GM19452 (cell line): ENCODE data around the gene CAST.

ENCODE experiments used
- ATAC-seq: cut with Tn5 transposase; IDR thresholded peaks from one replicate; pipeline ENCODE4 v1.9.1; 2021; ENCODE audit not compliant: unreplicated experiment

Gene CAST

GRCh38 chr5:96664669-96665068, 2.5 kb downstream of the CAST start:
- ATAC-seq, result no peak

DNA sequence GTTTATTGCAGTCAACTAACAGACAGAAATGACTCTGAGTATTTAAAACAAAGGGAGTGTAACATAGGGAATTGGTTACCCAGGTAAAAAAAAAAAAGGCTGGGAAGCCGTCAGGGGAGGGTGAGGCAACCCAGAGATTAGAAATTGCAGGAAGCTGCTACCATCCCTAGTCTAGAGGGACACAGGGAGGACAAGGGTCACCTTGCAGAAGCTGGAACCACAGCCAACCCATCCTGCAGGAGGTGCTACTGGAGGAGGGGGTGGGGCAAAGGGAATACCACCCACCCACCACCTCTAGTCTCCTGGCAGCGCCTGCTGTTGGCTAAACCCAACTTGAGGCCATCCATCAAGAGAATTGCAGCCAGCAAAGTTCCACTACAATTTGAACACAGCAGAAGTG, 6.5 kb downstream of the CAST start:
- ATAC-seq, result no peak

GRCh38 chr5:96669909-96670308, 7.7 kb downstream of the CAST start:
- ATAC-seq, result no peak

DNA sequence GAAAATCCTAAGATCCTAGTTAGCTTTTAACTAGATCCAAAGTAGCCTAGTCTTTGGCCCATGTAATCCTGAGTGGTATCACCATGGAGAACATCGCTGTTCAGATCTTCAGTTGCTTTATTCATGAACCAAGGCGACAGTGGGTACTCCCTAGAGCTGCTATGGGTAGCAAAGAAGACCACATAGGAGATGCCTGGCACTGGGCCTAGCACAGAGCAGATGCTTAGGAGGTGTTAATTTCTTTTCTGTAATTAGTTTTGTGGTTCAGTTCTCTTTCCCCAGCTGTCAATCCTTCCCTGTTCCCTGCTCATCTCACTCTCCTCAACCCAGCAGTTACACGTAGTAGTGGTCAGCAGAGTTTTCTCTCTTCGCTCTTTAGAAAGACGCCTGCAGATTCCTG, 9.3 kb downstream of the CAST start:
- ATAC-seq, result no peak

GRCh38 chr5:96673127-96673526, 11.0 kb downstream of the CAST start:
- ATAC-seq, result no peak

DNA sequence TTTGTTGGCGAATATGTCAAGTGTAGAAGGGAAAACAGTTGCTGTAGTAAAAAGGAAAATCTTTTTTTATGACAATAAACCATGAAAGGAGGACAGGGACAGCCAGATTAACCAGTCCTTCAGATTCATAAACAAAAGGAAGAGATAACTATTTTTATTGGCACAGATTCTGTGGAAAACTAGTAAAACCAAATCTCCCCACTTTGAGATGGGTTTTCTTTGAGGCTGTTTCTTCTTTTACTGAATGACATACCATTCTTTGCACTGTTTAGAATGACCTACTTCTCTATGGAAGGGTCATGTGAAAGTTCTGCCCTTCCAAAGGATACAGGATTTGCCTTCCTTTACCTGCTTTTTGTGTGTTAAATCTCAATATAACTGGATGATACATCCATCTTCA, 13.7 kb downstream of the CAST start:
- no peak for ATAC-seq

DNA sequence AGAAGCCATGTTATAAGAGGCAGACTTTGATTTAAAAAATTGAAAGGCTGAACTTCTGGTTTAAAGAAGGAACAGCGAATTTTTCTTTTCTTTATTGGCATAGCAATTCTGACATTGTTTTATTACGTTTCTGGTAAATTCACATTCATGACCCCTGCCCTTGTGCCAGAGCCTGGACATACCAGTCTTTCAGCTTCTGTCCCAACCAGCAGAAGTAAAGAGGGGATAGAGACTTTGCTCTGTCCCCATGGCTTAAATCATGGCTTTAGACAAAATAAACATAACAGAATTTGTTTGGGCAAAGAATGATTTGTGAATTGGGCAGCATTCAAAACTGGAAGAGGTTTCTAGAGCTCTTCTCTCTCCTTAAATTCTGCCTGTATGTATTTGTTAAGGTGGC, 15.3 kb downstream of the CAST start:
- ATAC-seq, result no peak

DNA sequence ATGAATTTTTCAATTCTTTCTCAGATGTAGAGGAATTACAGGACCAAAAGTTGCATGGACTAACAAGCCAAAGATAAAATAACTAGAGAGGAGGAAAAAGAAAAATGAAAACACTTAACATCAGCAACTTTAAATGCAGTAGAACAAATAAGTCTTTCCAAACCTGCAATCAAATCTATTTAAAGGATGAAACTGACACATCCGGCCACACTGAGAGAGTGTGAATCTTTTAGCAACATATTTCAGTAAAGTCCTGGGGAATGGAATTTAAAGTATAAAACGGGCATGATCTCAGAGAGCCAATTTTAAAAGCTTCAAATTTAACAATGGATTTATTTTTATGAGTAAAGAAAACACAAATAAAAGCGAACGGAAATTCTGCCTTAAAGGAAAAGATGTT, 17.1 kb downstream of the CAST start:
- ATAC-seq, result no peak

DNA sequence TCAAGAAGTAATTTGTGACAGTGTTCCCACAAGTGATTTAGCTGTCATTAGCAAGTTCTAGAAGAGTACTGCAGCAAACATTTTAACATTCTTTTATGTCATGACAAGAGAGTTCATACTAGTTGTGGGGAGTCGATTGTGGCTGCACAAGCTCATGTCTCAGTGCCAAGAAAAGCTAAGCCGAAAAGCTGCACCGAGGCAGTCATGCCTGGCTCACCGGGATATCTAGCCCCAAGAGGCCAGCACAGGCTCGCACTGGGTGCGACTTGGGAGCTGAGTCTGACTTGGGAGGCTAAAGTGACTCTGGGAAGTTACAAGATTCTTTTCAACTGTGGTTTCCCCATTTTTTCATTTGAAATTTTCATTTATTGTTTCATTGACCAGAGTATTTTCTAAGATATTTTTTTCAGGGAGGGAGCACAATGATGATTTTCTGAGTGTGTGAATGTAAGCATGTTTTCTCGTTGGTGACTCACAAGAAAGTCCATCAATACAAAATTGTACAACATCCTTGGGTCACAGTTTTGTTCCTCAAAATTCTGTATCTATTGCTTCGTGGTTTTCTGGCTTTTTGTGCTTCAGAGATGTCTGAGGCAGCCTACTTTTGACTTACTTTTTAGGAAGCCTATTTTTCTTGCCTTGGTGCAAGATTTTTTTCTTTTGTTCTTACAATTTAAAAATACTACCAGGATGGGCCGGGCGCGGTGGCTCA, 18.7 kb downstream of the CAST start:
- no peak for ATAC-seq

GRCh38 chr5:96683392-96683791, 21.2 kb downstream of the CAST start:
- no peak for ATAC-seq

DNA sequence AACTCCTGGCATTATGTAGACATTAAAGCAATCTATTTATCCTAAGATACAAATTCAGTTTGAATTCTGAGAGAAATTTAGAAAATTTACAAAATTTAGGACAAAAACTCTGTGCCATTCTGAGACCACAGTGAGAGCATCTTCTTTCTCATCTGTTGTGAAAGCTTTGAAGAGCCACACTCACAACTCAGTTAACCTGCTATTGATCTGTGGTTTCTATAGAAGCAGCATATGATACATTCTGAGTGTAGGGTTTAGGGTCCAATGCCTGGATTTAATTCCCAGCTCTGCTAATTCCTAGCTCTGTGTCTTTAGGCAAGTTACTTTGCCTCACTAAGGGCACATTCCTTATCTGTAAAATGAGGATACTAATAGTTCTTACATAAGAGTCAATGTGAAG, 21.6 kb downstream of the CAST start:
- ATAC-seq, result no peak

GRCh38 chr5:96687080-96687479, 24.9 kb downstream of the CAST start:
- no peak for ATAC-seq

GRCh38 chr5:96687812-96688453, 25.8 kb downstream of the CAST start:
- no peak for ATAC-seq

GRCh38 chr5:96690861-96691260, 28.7 kb downstream of the CAST start:
- ATAC-seq, result no peak

- no peak for ATAC-seq
Observed at GRCh38 chr5:96691503-96692303, 29.5 kb downstream of the CAST start.

GRCh38 chr5:96692441-96692840, 30.3 kb downstream of the CAST start:
- no peak for ATAC-seq

DNA sequence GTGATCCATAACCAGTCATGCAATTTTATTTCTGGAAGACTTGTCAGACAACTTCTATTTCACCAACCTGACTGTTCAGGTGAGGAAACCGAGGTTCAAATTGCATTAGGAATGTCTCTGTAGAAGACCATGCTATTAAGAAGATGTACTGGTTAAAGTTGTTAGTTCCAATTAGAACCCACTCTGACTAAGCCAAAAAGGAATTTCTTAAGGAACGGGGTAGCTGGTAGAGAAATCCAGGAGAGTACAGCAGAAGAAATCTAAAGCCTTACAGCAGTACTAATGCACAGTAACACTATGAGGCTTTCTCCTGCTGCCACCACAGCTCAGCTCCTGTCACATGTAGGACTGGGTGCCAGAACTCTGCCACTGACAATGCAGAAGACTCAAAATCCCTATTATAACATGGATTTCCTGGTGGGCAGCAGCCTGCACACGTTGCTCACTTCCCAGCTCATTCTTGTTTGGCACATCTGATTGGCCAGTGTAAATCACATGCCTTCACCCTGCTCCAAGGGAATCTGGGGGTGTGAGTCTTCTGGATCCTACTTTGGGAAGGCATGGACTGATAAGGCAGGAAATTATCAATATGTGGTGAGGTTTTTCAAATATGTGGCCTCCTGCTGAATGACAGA, 37.1 kb downstream of the CAST start:
- no peak for ATAC-seq

DNA sequence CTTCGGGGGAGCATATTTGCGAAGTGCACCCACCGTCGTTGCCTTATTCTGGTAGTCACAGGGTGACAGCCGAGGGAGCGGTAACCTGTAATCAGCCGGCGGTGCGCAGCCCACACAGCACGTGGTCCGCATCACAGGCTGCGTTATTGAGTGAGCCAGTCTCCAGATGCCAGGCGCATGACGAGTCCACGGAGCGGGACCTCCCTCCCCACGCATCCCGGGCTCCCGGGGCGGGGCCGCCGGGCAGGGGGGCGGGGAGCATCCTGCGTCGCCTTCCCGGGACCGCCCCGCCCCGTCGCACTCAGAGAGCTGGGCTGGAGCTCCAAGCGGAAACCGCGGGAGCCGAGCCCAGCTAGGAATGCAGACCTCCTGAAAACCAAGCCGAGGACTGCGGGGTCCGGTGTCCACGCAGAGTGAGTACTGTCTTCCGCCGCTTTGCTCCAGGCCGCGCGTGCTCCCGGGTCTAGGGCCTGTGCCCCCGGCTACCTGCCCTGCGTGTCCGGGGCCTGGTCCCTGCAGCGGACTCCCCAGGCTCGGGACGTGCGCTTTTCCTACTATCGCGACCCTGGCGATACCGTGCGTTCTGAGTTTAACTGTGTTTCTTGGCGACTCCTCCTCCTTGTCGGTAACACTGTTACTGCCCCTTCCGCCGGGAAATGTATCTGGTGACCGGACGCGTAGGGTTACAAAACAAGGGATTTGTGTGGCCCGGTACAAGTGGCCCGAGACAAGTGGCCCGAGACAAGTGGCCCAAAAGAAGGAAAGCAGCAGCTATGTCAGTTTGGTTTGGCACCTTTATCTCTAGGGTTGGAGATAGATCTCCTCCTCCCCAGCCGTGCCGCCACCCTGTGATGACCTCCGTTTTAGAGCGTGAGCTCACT, 40.6 kb downstream of the CAST start:
- ATAC-seq, result peak; percentile 57

- peak; percentile 82 for ATAC-seq
Observed at GRCh38 chr5:96703384-96703920, 41.3 kb downstream of the CAST start.

DNA sequence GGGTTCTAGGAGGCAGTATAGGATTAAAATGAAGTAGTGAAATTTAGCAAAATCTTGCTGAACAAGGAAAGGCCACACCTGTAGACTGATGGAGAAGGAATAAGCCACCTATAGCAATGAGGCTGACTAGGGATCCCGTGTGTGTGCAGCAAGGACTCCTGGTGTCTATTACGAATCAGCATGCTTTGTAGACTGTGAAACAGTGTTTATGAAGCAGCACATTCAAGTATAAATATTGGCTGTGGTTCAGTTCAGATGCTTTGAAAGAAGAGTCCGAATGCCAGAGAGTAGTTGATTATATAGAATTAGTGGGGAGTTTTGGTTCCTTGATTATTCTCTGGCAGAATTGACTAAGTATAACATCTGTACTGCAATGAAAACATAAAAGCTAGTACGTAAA, 41.8 kb downstream of the CAST start:
- no peak for ATAC-seq
